Activated CD8-positive, alpha-beta memory T cell treated with anti-CD3 and anti-CD28 coated beads, Interleukin-2, amount 50 U/mL, for 24 hours (primary cell): ENCODE measurements around the gene ENO2.

Experiments used
- DNase-seq: peaks from one replicate; pipeline ENCODE4 v3.0.0-alpha.2; 2020; ENCODE audit errors: extremely low read depth

ENO2 gene

GRCh38 chr12:6960593-6961277 is 46.4 kb downstream of the ENO2 start:
- DNase-seq = no peak

GRCh38 chr12:6961278-6961694 is 46.9 kb downstream of the ENO2 start:
- DNase-seq = peak; percentile 87

GRCh38 chr12:6961695-6962284 is 47.4 kb downstream of the ENO2 start:
- DNase-seq = no peak

- no peak for DNase-seq
These were observed 48.1 kb downstream of the ENO2 start for GRCh38 chr12:6962285-6963015.

GRCh38 chr12:6963016-6963731 is 48.8 kb downstream of the ENO2 start:
- no peak for DNase-seq

- DNase-seq = no peak
These were observed 49.5 kb downstream of the ENO2 start for GRCh38 chr12:6963791-6964413.

GRCh38 chr12:6964605-6965025 is 50.2 kb downstream of the ENO2 start:
- no peak for DNase-seq

- DNase-seq = peak; percentile 77
These were observed 50.8 kb downstream of the ENO2 start for GRCh38 chr12:6965026-6965661.

GRCh38 chr12:6965714-6966113 is 51.3 kb downstream of the ENO2 start:
- DNase-seq = no peak

- DNase-seq = no peak
These were observed 52.0 kb downstream of the ENO2 start for GRCh38 chr12:6966351-6966750.

GRCh38 chr12:6967651-6968100 is 53.3 kb downstream of the ENO2 start:
- DNase-seq = no peak

GRCh38 chr12:6968426-6968825 is 54.0 kb downstream of the ENO2 start:
- no peak for DNase-seq

GRCh38 chr12:6970096-6970527 is 55.7 kb downstream of the ENO2 start:
- no peak for DNase-seq
